Measurements from ENCODE around the gene CCDC178.
"Not testable (repeated sequence)": the region's sequence is repeated elsewhere in the genome, so short reads cannot be mapped to it uniquely, and the experiment has no call there.

The CCDC178 gene

DNA sequence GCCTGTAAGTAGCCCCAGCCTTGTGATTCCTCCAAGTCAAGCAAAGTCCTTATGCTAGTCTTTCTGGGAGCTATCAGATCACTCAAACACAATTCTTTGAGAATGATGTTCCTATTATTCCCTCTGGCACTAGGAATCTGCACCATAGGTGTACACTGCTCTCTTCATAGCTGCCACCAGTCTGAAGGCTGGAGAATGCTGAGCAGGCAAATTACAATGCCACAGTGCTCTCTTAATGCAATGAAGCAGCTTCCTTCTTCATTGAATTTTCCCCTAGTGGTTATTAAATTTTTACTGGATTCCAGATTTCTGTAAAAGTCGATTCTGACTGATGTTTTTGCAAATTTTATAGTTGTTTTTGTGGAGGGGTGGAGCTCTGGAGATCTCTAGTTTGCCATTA is 84.8 kb downstream of the CCDC178 start:
- no peak for DNase-seq

DNA sequence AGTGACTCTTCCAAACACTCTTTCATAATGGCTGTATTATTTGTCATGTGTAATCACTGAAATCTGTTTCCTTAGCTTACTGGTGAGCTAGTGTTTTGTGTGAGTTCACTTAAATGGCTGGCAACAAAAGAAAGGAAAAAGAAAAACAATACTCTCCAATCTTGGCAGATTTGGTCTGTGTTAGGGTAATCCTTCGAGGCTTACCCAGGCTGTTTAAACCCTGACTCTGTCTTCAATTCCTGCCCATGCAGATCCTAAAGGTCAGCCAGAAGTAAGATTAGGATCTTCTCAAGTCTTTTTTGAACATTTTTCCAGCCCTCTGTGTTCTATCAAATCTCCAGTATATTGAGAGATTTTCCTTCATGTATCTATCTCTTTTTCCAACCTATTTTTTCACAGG is 85.3 kb downstream of the CCDC178 start:
- no peak for DNase-seq

DNA sequence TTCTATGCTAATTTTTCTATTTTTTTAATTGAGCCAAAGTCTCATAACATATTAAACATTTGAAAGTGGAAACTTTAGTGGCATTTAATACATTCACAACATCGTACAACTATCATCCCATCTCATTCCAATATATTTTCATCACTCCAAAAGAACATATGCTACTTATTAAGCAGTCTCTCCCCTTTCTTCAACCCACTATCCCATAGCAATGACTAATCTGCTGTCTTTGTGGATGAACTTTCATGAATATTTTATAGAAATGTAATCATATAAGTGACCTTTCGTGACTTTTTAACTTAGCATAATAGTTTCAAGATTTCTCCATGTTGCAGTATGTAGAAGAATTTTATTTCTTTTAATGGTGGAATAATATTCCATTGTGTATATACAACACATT is 90.3 kb downstream of the CCDC178 start:
- DNase-seq, result no peak

DNA sequence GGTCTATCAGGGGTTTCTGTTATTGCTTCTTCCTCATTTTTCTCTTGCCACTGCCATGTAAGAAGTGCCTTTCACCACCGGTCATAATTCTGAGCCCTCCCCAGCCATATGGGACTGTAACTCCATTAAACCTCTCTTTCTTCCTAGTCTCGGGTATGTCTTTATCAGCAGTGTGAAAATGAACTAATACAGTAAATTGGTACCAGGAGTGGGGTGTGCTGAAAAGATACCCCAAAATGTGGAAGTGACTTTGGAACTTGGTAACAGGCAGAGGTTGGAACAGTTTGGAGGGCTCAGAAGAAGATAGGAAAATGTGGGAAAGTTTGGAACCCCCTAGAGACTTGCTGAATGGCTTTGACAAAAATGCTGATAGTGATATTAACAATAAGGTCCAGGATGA is 100.8 kb downstream of the CCDC178 start:
- not testable (repeated sequence) for DNase-seq

DNA sequence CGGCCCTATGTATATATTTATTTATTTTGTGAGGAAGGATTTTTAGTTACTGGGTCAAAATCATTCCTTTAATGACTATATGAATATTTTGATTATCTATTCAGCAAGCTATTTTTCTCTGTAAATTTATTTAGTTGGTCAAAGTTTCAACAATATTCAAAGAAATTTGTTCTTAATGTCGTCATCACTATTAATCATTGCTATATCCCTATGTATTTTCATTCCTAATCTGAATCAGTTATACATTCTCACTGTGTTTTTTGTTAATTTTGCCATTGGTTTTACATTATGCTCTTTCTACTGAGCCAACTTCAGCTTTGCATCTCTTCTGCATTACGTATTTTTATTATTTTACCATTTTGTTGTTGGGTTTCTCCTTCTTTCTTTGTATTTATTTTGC is 105.7 kb downstream of the CCDC178 start:
- no peak for DNase-seq

DNA sequence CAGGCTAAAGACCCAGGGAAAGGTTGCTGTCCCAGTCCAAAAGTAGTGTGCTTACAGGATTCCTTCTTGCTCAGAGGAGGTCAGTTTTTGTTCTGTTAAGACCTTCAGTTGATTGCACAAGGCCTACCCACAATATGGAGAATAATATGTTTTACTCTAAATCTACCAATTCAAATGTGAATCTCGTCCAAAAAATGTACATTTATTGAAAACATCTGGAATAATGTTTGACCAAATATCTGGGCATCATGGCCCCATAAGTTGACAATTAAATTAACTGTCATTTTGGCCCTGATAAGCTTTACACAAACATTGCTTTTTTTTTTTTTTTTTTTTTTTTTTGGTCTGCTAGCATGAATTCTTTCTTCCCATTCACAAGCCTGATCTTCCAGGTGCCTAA is 109.8 kb downstream of the CCDC178 start:
- no peak for DNase-seq

DNA sequence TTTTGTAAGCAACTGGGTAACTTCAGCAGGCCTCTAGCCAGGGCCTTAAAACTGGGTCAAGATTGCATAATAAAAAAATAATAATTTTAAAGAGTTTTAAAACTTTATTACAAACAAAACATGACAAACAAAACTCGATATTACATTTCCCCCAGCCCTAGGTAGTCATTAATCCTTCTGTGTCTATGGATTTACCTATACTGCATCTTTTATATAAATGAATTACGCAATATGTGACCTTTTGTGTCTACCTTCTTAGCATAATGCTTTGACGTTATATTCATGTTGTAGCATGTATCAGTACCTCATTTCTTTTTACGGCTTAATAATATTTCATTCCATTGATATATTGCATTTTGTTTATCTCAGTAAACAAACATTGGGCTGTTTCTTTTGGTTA is 113.5 kb downstream of the CCDC178 start:
- no peak for DNase-seq

DNA sequence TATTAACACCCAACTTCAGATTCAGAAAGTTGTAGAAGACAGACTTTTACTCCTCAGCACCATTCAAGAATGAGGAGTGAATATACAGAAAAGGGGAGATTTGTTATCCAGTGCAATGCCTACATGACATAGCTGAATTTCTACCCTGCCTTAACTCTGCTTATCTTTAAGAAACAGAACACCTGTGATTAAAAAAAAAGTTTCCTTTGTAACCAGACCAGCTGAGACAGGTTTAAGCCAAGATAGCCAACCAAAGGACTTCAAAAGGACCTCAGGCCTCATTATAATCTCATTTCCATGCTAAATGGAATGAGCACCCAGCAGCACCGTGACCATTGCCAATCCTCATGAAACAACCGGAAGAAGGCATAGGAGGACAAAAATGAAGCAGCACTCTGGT is 122.9 kb downstream of the CCDC178 start:
- no peak for DNase-seq

DNA sequence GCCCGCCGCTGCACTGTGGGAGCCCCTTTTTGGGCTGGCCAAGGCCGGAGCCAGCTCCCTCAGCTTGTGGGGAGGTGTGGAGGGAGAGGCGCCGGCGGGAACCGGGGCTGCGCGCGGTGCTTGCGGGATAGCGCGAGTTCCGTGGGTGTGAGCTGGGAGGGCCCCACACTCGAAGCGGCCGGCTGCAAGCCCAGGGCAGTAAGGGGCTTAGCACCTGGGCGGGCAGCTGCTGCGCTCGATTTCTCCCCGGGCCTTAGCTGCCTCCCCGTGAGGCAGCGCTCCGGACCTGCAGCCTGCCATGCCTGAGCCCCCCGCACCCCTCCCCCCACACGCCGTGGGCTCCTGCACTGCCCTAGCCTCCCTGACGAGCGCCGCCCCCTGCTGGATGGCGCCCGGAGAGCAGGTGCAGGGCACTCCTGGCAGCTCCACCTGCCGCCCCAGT is 124.4 kb downstream of the CCDC178 start:
- DNase-seq, result no peak

DNA sequence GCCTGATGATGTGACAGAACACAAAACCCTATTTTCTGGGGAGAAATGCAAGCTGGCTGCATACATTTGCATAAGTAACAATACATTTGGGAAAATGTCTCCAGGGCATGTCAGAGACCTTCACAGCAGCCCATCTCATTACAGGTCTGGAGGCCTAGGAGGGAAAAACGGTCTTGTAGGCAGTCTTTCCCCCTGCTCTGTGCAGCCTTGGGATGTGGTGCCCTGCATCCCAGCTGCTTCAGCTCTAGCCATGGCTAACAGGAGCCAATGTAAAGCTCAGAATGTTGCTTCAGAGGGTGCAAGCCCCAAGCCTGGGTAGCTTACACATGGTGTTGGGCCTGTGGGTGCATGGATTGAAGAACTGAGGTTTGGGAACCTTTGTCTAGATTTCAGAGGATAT is 133.0 kb downstream of the CCDC178 start:
- no peak for DNase-seq

DNA sequence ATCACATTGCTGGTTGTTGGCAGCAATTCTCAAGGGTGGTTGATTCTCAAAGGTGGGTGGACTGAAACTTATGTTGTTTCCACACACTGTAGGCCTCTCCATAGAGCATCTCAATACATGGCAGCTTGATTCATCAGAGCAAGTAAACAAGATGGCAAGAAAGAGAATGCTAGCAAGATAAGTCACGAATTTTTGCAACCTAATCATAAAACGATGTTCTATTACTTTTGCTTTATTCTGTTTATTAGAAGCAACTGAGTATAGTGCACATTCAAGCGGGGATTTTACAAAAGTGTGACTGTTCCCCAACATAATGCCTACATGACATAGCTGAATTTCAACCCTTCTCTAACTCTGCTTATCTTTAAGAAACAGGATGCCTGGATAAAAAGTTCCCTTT is 136.2 kb downstream of the CCDC178 start:
- DNase-seq, result no peak

DNA sequence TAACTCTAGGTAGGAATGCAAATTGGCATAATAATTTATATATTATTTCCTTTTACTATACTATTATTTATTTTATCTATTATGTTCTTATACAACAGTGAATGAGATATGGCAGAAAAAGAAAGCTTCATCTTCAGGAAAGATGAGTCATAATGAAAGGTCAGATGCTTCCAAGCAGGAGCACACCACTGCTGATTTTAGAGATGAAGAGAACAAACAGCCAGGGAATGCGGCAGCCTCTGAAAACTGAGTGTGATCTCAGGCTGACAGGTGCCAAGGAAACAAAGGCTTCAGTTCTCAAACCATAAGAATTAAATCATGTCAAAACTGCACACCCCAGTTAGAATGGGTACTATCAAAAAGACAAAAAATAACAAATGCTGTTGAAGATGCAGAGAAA is 149.0 kb downstream of the CCDC178 start:
- no peak for DNase-seq

DNA sequence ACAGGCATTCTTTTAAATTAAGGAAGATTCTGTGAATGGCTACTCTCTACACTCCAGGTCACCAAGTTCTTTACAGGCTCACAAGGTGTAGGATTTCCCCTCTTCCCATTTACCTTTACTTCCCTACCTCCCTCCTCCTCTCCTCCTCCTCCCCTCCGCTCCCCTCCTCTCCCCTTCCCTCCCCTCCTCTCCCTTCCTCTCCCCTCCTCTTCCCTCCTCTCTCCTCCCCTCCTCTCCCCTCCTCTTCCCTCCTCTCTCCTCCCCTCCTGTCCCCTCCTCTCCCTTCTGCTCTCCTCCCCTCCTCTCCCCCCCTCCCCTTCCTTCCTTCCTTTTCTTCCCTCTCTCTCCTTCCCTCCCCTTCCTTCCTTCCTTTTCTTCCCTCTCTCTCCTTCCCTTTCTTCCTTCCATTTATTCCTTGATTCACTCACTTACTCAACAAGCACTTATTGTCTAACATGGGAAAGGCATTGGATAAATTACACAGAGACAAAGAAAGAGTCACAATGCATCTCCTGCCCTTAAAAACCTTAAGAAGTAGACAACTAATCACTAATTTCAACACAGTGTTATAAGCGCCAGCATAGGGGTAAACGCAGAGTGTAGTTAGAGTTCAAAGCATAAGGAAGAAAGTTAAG is 152.3 kb downstream of the CCDC178 start:
- DNase-seq, result no peak

DNA sequence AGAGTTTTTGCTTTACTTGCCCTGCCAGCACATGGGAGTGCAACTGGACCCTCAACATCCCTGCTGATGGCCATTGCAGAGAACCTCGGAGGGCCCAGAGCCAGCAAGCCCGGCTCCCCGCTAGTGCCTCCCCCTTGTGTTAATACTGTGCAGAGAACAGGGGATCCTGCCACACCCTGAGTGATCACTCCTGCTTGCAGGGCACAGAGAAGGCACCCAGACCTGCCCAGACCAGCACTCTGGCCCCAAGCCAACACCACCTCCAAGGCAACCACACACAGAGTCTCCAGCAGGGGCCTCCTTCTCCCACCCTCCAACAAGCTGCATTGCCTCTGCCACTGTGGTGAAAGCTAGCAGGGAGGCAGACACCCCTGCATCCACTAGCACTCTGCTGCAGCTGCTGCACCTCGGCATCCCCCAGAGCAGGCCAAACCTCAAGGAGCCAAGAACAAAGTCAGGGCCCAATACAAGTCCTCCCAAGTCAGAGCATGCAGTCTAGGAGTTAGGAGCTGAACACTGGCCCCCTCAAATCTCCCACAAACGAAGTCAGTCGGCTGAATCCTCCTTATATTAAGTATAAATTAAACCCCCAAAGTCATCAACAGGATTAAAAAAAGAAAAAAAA is 157.7 kb downstream of the CCDC178 start:
- DNase-seq, result no peak

DNA sequence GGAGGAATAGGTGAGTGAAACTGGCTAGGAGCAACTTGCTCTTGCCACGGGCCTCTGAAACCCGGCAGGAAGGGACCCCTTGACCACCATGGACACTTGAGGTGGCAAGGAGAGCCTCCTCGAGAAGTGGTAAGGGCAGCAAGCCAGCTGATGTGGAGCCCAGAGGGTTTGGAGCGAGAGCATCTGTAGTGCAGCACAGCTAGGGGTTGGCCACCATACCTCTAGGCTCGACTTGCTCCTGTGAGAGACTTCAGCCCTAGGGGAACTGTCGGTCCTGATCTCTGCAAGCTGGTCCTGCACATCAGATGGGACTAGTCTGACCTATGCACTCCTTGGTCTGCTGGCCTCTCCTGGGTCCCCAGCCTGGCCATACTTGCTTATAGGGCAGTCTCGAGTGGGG is 158.4 kb downstream of the CCDC178 start:
- DNase-seq, result no peak

DNA sequence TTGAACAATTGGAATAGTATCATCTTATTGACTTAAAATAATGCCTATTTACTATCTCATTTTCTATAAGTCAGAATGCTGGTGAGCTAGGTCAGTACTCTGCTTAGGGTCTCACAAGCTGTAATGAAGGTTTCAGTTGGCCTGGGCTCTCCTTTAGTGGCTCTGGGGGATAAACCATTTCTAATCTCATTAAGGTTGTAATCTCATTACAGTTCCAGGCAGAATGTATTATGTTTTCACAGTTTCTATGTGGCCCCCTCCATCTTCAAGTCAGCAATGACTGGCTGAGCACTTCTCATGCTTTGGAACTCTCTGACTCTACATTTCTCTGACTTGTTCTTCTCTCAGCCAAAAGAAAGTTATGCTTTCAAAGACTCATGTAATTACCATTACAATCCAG is 163.1 kb downstream of the CCDC178 start:
- no peak for DNase-seq

DNA sequence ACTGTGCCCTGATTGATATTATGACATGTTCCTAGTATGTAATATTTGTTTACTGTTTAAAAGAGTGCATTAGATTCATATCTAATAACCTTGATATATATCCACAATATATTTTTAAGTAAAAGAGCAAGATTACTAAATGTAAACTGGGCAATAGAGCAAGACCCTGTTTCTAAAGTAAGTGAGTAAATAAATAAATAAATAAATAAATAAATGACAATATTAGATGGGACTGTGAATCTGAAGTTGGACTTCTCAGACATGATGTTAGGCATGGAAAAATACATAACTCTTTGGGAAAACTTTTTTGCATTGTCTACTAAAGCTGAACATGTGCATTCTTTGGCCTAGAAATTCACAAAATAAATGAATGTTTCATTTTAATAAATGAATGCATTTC is 164.7 kb downstream of the CCDC178 start:
- no peak for DNase-seq

DNA sequence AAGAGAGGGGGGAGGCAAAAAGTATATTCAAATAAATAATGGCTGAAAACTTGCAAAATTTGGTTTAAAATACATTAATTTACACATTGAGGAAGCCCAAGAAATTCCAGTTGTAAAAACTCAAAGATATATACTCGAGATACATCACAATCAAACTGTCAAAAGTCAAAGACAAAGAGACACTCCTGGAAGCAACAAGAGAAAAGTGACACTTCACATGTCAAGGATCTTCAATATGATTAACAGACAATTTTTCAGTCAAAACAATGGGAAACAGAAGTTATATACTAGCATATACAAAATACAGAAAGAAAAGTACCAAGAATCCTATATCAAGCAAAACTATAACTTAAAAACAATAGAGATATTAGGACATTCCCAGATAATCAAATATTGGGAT is 170.2 kb downstream of the CCDC178 start:
- DNase-seq, result no peak

DNA sequence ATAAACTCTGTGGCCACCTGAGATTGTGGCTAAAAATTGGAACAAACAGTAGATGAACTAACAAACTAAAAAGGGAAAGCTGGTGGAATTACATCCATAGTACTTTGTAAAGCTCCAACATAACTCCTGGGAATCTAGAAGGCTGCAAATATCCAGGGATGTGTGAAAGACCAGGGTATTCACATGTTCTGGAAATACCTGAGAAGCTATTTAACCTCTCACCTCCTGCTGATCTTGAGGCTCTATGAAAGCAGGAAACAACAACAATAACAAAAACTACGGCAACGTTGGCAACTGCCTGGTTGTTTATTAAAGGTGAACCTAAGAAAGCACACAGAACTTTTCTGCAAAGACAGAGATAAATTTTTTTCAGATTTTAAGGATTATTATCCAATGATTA is 171.3 kb downstream of the CCDC178 start:
- no peak for DNase-seq

DNA sequence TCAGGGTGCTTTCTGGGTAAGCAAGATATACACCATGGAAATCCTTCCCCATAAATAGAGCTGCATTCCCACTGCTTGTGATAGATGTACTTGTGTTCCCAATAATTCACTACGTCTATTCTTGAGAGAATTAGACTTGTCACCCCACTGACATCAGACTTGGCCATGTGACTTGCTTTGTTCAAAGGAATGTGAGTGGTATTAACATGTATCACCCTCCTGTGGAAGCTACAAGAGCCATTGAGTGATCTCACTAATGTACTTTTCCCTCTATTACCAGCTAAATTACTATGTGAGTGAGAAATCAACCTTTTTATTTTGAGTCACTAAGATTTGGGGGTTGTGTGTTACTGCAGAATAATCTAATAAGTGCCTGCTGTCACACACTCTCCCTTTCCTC is 176.0 kb downstream of the CCDC178 start:
- DNase-seq, result no peak

DNA sequence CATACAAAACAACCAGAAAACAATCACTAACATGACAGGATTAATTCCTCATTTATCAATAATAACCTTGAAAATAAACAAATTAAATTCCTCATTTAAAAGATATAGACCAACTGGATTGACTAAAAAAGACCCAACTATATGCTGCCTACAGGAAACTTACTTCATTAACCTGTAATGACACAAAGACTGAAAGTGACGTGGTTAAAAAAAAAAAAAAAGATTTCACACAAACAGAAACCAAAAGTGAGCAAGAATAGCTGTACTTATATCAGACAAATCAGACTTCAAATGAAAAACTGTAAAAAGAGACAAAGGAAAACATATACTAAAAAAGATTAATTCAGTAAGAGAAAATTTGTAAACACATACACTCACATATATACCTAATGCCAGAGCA is 201.2 kb downstream of the CCDC178 start:
- DNase-seq, result no peak

DNA sequence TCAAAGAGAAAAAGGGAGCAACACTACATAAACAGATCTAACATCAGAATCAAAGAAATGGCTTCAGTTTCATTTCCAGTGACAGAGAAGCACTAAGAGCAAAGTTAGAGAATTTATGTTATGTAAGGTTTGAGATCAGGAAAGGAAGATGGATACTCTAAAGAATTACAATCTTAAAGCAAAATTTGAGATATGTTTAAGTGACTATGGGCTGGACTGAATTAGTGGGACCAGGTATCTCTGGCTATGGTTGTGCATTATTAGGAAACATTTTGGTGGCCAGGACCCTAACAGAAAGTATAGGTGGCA is 208.2 kb downstream of the CCDC178 start:
- no peak for DNase-seq

DNA sequence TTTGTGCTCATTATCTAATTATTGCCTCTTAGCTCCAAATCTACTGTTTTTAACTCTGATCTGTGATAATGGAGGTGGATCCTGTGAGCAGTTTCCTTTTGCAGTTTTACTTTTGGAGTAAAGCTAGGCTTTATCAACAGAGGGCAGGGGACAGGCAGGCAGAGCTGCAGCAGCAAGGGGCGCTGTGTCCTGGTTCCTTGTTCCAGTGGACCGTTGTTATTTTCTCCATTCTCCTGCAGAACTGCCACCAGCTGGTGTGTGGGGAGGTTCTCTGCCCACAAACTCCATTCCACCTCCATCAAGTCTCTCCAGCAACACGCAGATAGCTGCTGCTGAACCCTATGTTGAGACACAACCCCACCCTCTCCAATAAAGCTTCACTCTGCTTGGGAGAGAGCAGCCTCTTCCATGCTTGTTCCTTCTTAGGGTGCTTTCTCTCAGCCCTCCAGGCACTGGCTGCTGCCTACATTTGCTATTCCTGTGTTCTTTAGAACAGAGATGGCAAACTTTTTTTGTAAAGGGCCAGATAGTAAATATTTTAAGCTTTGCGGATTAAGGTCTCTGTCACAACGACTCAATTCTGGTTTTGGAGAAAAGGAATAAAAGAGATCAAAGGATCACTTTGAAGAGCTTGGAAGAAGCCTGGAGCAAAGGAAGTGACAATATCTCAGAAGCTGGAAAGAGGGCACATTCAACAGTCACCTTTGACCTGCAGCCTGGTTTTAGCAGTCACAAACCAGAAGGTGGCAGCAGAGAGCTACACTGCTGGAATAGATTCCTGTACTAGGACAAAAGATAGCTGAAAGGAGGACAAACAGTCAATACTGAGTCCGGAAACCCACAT is 208.8 kb downstream of the CCDC178 start:
- DNase-seq, result peak; percentile 29

DNA sequence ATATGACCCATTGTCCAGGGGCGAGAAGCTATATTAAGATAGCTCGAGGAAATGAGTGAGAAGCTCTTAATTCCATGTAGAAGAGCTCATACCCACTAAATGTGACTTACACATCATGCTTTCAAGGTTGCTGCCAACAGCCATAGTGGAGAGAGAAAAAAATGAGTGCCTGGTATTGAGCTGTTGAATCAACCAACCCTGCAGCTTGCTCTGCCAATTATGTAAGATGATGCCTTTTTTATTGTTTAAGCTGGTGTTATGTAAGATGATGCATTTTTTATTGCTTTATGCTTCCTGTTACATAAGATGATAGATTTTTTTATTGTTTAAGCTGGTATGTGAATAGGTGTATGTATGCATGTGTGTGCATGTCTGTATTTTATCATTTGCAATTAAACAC is 228.2 kb downstream of the CCDC178 start:
- DNase-seq, result no peak
